ENCODE measurements around the gene CAMK2B.

DNA sequence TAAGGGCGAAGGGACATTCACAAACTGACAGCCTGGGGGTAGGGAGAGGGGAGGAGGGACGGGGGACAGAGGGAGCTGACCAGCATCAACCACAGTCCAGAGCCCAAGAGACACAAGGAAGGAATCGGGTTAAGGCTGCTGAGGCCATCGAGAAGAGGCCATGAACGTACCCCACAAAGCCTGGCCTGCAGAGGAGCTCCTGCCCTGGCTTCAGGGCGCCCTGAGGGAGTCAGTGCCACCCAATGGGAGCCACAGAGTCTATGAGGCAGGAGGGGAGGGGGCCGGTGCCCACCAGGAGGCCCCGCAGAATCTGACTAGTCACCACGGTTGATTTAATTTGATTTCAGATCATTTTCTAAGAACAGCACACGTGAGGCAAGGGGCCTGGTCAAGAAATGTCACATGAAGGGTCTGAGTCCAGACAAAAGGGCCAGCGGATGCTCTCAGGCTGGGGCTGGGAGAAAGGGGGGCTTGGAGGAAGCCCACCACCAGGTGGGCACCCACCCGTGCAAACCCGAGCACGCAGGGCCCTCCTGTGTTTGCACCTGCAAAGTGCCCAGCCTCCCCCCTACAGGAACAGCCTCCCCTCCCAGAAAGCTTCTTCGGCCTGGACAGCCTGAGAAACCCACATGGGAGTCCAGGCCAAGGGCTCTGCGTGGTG is 40.4 kb downstream of the CAMK2B start:
- TF ChIP-seq, protein P1, sequence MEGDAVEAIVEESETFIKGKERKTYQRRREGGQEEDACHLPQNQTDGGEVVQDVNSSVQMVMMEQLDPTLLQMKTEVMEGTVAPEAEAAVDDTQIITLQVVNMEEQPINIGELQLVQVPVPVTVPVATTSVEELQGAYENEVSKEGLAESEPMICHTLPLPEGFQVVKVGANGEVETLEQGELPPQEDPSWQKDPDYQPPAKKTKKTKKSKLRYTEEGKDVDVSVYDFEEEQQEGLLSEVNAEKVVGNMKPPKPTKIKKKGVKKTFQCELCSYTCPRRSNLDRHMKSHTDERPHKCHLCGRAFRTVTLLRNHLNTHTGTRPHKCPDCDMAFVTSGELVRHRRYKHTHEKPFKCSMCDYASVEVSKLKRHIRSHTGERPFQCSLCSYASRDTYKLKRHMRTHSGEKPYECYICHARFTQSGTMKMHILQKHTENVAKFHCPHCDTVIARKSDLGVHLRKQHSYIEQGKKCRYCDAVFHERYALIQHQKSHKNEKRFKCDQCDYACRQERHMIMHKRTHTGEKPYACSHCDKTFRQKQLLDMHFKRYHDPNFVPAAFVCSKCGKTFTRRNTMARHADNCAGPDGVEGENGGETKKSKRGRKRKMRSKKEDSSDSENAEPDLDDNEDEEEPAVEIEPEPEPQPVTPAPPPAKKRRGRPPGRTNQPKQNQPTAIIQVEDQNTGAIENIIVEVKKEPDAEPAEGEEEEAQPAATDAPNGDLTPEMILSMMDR (IDR thresholded peaks at IDR 0.05; ENCODE audit: insufficient read depth, low read length, poor library complexity, severe bottlenecking) = no peak
- no peak for TF ChIP-seq EZH2phosphoT487 (conservative IDR thresholded peaks at IDR 0.05; ENCODE audit: low read length)
